Activated CD8-positive, alpha-beta memory T cell treated with anti-CD3 and anti-CD28 coated beads, Interleukin-2, amount 10 ng/mL, durations not matched to agents 7 days and 5 days (primary cell): ENCODE results near the gene DOCK9. TPM values are rescaled to one million over a fixed set of nuclear protein-coding genes. Genes with fewer than 3 reads are reported as not detected.
A peak's percentile ranks its signal among the peaks of the same experiment; 100 is the strongest.

ENCODE experiments used
- ATAC-seq: fragments of 150-1000 bp; cut with Tn5 transposase; one replicate; pipeline ENCODE4 v1.10.0; 2021; ENCODE audit warnings: moderate library complexity
- CTCF ChIA-PET: fragments of 350-600 bp; sonication (Branson Sonifier 250); formaldehyde crosslinking; loops from one replicate; lab custom pipeline; 2021; ENCODE audit warnings: antibody characterized with exemption; lab: Charles Lee
- DNase-seq: peaks from one replicate; pipeline ENCODE4 v3.0.0-alpha.2; 2020
- H3K27ac Mint-ChIP-seq: one replicate; pipeline ENCODE4 v1.8.0; 2021; ENCODE audit warnings: mild to moderate bottlenecking, mixed read lengths
- H3K27me3 Mint-ChIP-seq: one replicate; pipeline ENCODE4 v1.8.0; 2021; ENCODE audit warnings: mixed read lengths
- H3K36me3 Mint-ChIP-seq: one replicate; pipeline ENCODE4 v1.8.0; 2021; ENCODE audit warnings: mild to moderate bottlenecking, mixed read lengths
- H3K4me1 Mint-ChIP-seq: one replicate; pipeline ENCODE4 v1.8.0; 2021; ENCODE audit warnings: mixed read lengths
- H3K4me3 Mint-ChIP-seq: one replicate; pipeline ENCODE4 v1.8.0; 2021; ENCODE audit warnings: mild to moderate bottlenecking, moderate library complexity, mixed read lengths
- H3K9me3 Mint-ChIP-seq: one replicate; pipeline ENCODE4 v1.8.0; 2022; ENCODE audit warnings: low read depth, mixed read lengths
- total RNA-seq, 2 experiments: library from RNA; stranded (reverse); gene quantifications; one replicate each; pipeline ENCODE4 v1.2.3, GENCODE V29; 2021

DOCK9 gene
- 10 to 100 TPM; 37.5 to 79.9 TPM for total RNA-seq

- Mint-ChIP-seq H3K27ac (no peak within 1 kb of the TSS), H3K27me3 (no peaks in the 10 kb centered on the region), H3K36me3 (no peaks in the 10 kb centered on the region), H3K4me1 (peaks cover 30% of the 10 kb centered on the region), H3K4me3 (no peak within 1 kb of the TSS), H3K9me3 (no peaks in the 10 kb centered on the region)
- ATAC-seq (no peak), DNase-seq (no peak)
- CTCF ChIA-PET = interaction anchor here (1.0 kb wide), 1 partner anchor 77 kb away, joined by 3 read pairs; no protein-coding TSS in a partner anchor
These were observed at the start of gene DOCK9 for GRCh38 chr13:98977568-98978265. DOCK9 (minus strand) TSS chr13:98978064; CDS start chr13:98977909, 155 bp downstream.

- H3K9me3 Mint-ChIP-seq = peaks cover 4% of the 10 kb centered on the region
- peaks cover 27% of the 10 kb centered on the region for H3K36me3 Mint-ChIP-seq
- DNase-seq = peak; percentile 73
- CTCF ChIA-PET = interaction anchor here (1.5 to 2.8 kb wide), 4 partner anchors 11 to 149 kb away, joined by 3 to 14 read pairs (median 12); no protein-coding TSS in a partner anchor
- H3K4me1 Mint-ChIP-seq = peaks cover 68% of the 10 kb centered on the region
- no peaks in the 10 kb centered on the region for H3K27me3 Mint-ChIP-seq
- ATAC-seq = peak; percentile 52
- peak overlapping the region; percentile 39 for H3K4me3 Mint-ChIP-seq
- peak overlapping the region; percentile 85 for H3K27ac Mint-ChIP-seq
These were observed 49.4 kb upstream of the DOCK9 start for GRCh38 chr13:99027260-99027659.

- Mint-ChIP-seq H3K4me3 (no peak overlapping the region), H3K4me1 (peaks cover 56% of the 10 kb centered on the region), H3K36me3 (peaks cover 14% of the 10 kb centered on the region), H3K9me3 (no peaks in the 10 kb centered on the region), H3K27me3 (no peaks in the 10 kb centered on the region), H3K27ac (no peak overlapping the region)
- ATAC-seq (no peak), DNase-seq (no peak)
- CTCF ChIA-PET = no interaction called here
These were observed 45.1 kb upstream of the DOCK9 start for GRCh38 chr13:99022941-99023340.

- Mint-ChIP-seq H3K36me3 (peaks cover 7% of the 10 kb centered on the region), H3K27ac (no peak overlapping the region), H3K4me1 (peaks cover 24% of the 10 kb centered on the region), H3K4me3 (no peak overlapping the region), H3K27me3 (no peaks in the 10 kb centered on the region), H3K9me3 (no peaks in the 10 kb centered on the region)
- DNase-seq (no peak), ATAC-seq (no peak)
- CTCF ChIA-PET = interaction anchor here (1.1 kb wide), 1 partner anchor 12 kb away, joined by 3 read pairs; no protein-coding TSS in a partner anchor
These were observed 40.7 kb upstream of the DOCK9 start for GRCh38 chr13:99018418-99019180.

- H3K4me3 Mint-ChIP-seq = no peak overlapping the region
- ATAC-seq = no peak
- H3K27me3 Mint-ChIP-seq = no peaks in the 10 kb centered on the region
These were observed 38.0 kb upstream of the DOCK9 start for GRCh38 chr13:99015606-99016490.

GRCh38 chr13:99014522-99014921, 36.7 kb upstream of the DOCK9 start:
- CTCF ChIA-PET = interaction anchor here (0.9 to 1.2 kb wide), 2 partner anchors 14 kb away, joined by 3 read pairs; no protein-coding TSS in a partner anchor
- H3K9me3 Mint-ChIP-seq = no peaks in the 10 kb centered on the region
- H3K4me3 Mint-ChIP-seq = no peak overlapping the region
- no peak overlapping the region for H3K27ac Mint-ChIP-seq
- peaks cover 16% of the 10 kb centered on the region for H3K4me1 Mint-ChIP-seq
- no peaks in the 10 kb centered on the region for H3K27me3 Mint-ChIP-seq
- DNase-seq (no peak), ATAC-seq (no peak)
- H3K36me3 Mint-ChIP-seq = peaks cover 5% of the 10 kb centered on the region

More at GRCh38 chr13:99015606-99016490, 38.0 kb upstream of the DOCK9 start:
- peaks cover 6% of the 10 kb centered on the region for H3K36me3 Mint-ChIP-seq
- CTCF ChIA-PET = interaction anchor here (1.0 kb wide), 2 partner anchors 18 to 66 kb away, joined by 3 read pairs; no protein-coding TSS in a partner anchor
- no peak overlapping the region for H3K27ac Mint-ChIP-seq
- peaks cover 17% of the 10 kb centered on the region for H3K4me1 Mint-ChIP-seq
- DNase-seq = no peak
- no peaks in the 10 kb centered on the region for H3K9me3 Mint-ChIP-seq

- Mint-ChIP-seq H3K27ac (no peak overlapping the region), H3K27me3 (no peaks in the 10 kb centered on the region), H3K4me3 (no peak overlapping the region), H3K36me3 (peaks cover 2% of the 10 kb centered on the region), H3K9me3 (no peaks in the 10 kb centered on the region), H3K4me1 (peaks cover 15% of the 10 kb centered on the region)
- CTCF ChIA-PET = interaction anchor here (0.9 to 1.2 kb wide), 2 partner anchors 14 to 15 kb away, joined by 3 read pairs; no protein-coding TSS in a partner anchor
- DNase-seq (no peak), ATAC-seq (no peak)
These were observed 36.1 kb upstream of the DOCK9 start for GRCh38 chr13:99013951-99014350.

GRCh38 chr13:99012539-99012938, 34.7 kb upstream of the DOCK9 start:
- peaks cover 9% of the 10 kb centered on the region for H3K4me1 Mint-ChIP-seq

GRCh38 chr13:99009987-99010551, 32.2 kb upstream of the DOCK9 start:
- ATAC-seq = no peak
- H3K4me3 Mint-ChIP-seq = no peak overlapping the region
- no peaks in the 10 kb centered on the region for H3K27me3 Mint-ChIP-seq
- no peak overlapping the region for H3K27ac Mint-ChIP-seq
- CTCF ChIA-PET = no interaction called here
- H3K36me3 Mint-ChIP-seq = no peaks in the 10 kb centered on the region
- no peaks in the 10 kb centered on the region for H3K4me1 Mint-ChIP-seq
- no peak for DNase-seq
- H3K9me3 Mint-ChIP-seq = no peaks in the 10 kb centered on the region

More at GRCh38 chr13:99012539-99012938, 34.7 kb upstream of the DOCK9 start:
- H3K36me3 Mint-ChIP-seq = no peaks in the 10 kb centered on the region
- no peak for ATAC-seq
- H3K27me3 Mint-ChIP-seq = no peaks in the 10 kb centered on the region
- H3K27ac Mint-ChIP-seq = no peak overlapping the region
- no peak overlapping the region for H3K4me3 Mint-ChIP-seq
- no peak for DNase-seq
- CTCF ChIA-PET = no interaction called here
- no peaks in the 10 kb centered on the region for H3K9me3 Mint-ChIP-seq

GRCh38 chr13:99008577-99008976, 30.7 kb upstream of the DOCK9 start:
- Mint-ChIP-seq H3K4me1 (no peaks in the 10 kb centered on the region), H3K27me3 (no peaks in the 10 kb centered on the region), H3K36me3 (no peaks in the 10 kb centered on the region), H3K4me3 (no peak overlapping the region), H3K9me3 (no peaks in the 10 kb centered on the region), H3K27ac (no peak overlapping the region)
- CTCF ChIA-PET = no interaction called here
- ATAC-seq (no peak), DNase-seq (no peak)

GRCh38 chr13:99007414-99007986, 29.6 kb upstream of the DOCK9 start:
- CTCF ChIA-PET = interaction anchor here (1.5 kb wide), 1 partner anchor 10 kb away, joined by 3 read pairs; no protein-coding TSS in a partner anchor
- ATAC-seq = no peak
- no peaks in the 10 kb centered on the region for H3K4me1 Mint-ChIP-seq
- H3K27me3 Mint-ChIP-seq = no peaks in the 10 kb centered on the region
- H3K36me3 Mint-ChIP-seq = no peaks in the 10 kb centered on the region
- no peak overlapping the region for H3K4me3 Mint-ChIP-seq
- DNase-seq = no peak
- H3K9me3 Mint-ChIP-seq = no peaks in the 10 kb centered on the region
- no peak overlapping the region for H3K27ac Mint-ChIP-seq

GRCh38 chr13:99005609-99006008, 27.7 kb upstream of the DOCK9 start:
- Mint-ChIP-seq H3K9me3 (no peaks in the 10 kb centered on the region), H3K27ac (no peak overlapping the region), H3K4me1 (peaks cover 6% of the 10 kb centered on the region), H3K27me3 (no peaks in the 10 kb centered on the region), H3K4me3 (no peak overlapping the region), H3K36me3 (no peaks in the 10 kb centered on the region)
- DNase-seq = no peak
- ATAC-seq = no peak
- CTCF ChIA-PET = no interaction called here
